ENCODE measurements around the gene TIMM22. TPM values are rescaled to one million over a fixed set of nuclear protein-coding genes. Genes with fewer than 3 reads are reported as not detected.
A peak's percentile ranks its signal among the peaks of the same experiment; 100 is the strongest.

TIMM22 gene
- total and polyA plus RNA-seq, 10 donors = 5.1 to 14.3 (median 11.0) TPM

DNA sequence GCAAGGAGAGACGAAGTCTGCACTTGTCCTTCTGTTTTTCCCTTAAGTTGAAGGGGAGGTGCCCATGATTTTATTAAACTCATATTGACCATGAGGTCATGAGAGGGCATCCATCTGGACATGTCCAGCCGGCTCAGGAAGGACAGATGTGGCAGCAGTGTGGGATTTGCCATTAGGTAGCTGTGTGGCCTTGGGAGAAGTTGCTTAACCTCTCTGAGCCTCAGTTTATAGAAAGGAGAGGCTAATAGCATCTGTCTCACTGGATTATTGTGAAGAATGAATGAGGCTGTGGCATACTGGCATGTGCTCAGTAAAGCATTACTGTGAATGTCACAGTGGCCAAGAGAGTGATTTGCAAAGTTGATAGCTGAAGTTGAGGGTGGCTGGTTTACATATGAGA lies 1.2 kb downstream of the TIMM22 start:
- WGBS, 5 donors = 45 to 63% (median 54%) methylated on average over 2 of the region's 2 CpGs
- H3K9me3 ChIP-seq = peaks cover 0 to 23% (median 11%) of the 10 kb centered on the region in 8 donors
- peaks cover 0 to 43% (median 36%) of the 10 kb centered on the region in 6 donors for H3K36me3 ChIP-seq
- TF ChIP-seq CTCF (IDR thresholded peaks at IDR 0.05 in 8 of 11, conservative IDR thresholded peaks at IDR 0.05 in 3 of 11) (no peak), POLR2A (IDR thresholded peaks at IDR 0.05) (no peak), POLR2AphosphoS5 (IDR thresholded peaks at IDR 0.05) (no peak)
- intact Hi-C loops (cut with DNase I; ENCODE audit: low total_unique reads) = no loop called here
- H3K27ac ChIP-seq = peak overlapping the region in 2 of 8 donors; percentile 92 to 93
- peak overlapping the region in 7 of 8 donors; percentile 82 to 100 (median 98) for H3K4me3 ChIP-seq
- DNase-seq = no peak
- peaks cover 21 to 65% (median 46%) of the 10 kb centered on the region in 6 donors for H3K4me1 ChIP-seq
- no peaks in the 10 kb centered on the region for H3K27me3 ChIP-seq (replicated peaks in 1 of 7)

DNA sequence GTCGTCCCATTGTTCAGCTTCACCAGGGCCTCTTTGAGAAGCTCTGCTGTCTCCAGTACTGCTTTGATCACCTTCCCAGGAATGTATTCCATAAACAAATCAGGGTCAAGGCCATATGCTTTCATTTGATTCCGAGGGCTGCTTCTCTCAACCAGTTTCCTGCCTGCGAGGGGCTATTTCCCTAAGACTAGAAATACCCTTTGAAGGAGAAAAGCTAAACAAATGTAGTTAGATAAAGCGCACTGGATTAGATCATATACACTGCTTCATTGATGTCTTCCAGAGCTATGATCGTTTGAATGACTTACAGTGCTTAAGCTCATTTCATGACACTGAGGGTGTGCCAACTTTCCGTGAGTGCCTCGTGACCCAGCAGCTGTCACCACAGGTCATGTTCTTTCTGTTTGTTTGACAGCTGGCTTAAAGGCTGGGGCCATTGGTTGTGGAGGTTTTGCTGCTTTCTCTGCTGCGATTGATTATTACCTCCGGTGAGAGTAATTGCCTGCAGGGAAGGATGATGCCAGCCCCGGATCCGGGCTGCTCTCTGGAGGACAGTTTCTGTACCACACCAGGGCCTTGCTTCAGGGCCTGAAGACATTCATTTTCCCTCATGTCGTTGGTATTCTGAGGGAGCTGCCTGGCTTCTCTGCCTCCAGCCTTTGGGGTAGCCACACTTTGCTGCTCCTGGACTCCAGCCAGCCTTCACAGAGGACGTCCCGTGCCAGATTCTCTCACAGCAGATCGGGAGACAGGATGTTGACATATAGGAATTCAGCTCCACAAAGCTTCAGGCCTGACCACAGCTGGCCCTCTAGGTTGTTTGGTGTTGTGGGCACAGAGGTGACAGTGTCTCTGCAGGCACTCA lies 3.9 kb downstream of the TIMM22 start:
- Histone ChIP-seq H3K27ac (peak overlapping the region in 5 of 8 donors; percentile 24 to 87 (median 78)), H3K27me3 (replicated peaks in 1 of 7) (no peaks in the 10 kb centered on the region), H3K9me3 (no peaks in the 10 kb centered on the region), H3K4me3 (no peak overlapping the region), H3K4me1 (peaks cover 26 to 92% (median 72%) of the 10 kb centered on the region in 6 donors), H3K36me3 (peaks cover 0 to 70% (median 59%) of the 10 kb centered on the region in 6 donors)
- intact Hi-C loops (cut with DNase I; ENCODE audit: low total_unique reads) = loop anchor here (10.0 kb wide), 1 partner anchor 54 kb away; no protein-coding TSS in a partner anchor
- 60 to 80% (median 71%) methylated on average over 15 of the region's 15 CpGs for WGBS, 5 donors
- TF ChIP-seq POLR2AphosphoS5 (IDR thresholded peaks at IDR 0.05) = peak in 2 of 3 donors; percentile 2 to 8
- no peak for TF ChIP-seq CTCF (IDR thresholded peaks at IDR 0.05 in 8 of 11, conservative IDR thresholded peaks at IDR 0.05 in 3 of 11)
- DNase-seq = no peak

DNA sequence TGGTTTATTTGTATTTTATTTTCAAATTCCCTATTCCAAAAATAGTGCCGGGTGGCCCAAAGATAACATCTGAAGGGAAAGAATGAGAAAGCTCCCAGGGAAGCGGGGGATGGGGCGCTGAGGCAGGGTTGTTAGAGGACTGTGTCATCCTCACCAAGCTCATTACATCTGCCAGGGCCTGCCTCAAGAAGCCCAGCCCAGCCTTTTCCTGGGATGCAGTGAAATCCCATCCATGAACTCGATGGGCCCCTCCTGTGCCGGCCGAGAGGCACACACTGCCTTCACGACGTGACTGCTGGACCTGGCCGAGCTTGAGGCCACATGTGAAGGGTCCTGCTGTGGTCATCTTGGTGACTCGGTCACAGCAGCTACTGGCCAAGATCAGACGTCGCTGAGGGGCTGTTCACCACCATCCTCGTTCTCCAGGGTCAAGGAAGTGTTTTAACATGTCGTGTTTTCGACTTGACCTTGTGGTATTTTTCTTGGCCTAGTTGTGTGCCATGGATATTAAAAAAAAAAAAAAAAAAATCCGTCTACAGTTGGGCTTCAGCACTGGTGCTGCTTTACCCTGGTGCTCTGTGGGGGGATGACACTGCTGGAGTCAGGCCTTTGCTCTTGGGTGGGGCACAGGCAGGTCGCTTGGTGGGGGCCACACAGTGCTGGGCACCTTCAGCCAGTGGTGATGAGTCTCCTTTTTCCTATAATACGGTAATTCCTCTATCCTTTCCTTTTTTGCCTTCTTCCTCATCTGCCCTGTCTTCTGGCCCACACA lies 4.9 kb downstream of the TIMM22 start:
- H3K4me3 ChIP-seq = no peak overlapping the region
- 81 to 89% (median 86%) methylated on average over 14 to 18 of the region's 18 CpGs for WGBS, 5 donors
- H3K27ac ChIP-seq = peak overlapping the region in 5 of 8 donors; percentile 24 to 87 (median 78)
- H3K4me1 ChIP-seq = peaks cover 24 to 93% (median 76%) of the 10 kb centered on the region in 6 donors
- TF ChIP-seq CTCF (IDR thresholded peaks at IDR 0.05 in 8 of 11, conservative IDR thresholded peaks at IDR 0.05 in 3 of 11) (no peak), POLR2AphosphoS5 (IDR thresholded peaks at IDR 0.05) (peak in 2 of 3 donors; percentile 37 to 63), POLR2A (IDR thresholded peaks at IDR 0.05) (no peak)
- no peaks in the 10 kb centered on the region for H3K9me3 ChIP-seq
- H3K27me3 ChIP-seq (replicated peaks in 1 of 7) = no peaks in the 10 kb centered on the region
- peaks cover 0 to 78% (median 66%) of the 10 kb centered on the region in 6 donors for H3K36me3 ChIP-seq
- intact Hi-C loops (cut with DNase I; ENCODE audit: low total_unique reads) = loop anchor here (10.0 kb wide), 1 partner anchor 53 kb away; no protein-coding TSS in a partner anchor
- no peak for DNase-seq
